ENCODE measurements around the gene SLC35B1.

Gene SLC35B1

DNA sequence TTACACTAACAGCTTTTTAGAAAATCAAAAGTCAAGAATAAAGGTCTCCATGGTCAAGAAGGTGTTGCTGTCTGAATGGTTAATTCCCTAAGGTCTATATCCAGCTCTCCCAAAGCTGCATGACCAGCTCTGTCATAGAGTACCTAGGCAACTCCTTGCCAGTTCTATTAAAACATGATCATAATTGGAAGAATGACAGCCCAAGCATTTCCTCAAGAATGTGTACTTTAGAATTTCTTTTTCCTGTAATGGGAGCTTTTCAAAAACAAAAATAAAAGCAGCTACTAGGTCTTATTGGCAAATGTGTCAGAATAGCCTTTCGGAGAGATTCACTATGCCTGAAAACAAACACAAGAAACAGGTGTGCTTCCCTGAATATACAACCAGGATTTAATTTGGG is 37.8 kb downstream of the SLC35B1 start:
- DNase-seq (ENCODE audit: low spot score), result no peak

DNA sequence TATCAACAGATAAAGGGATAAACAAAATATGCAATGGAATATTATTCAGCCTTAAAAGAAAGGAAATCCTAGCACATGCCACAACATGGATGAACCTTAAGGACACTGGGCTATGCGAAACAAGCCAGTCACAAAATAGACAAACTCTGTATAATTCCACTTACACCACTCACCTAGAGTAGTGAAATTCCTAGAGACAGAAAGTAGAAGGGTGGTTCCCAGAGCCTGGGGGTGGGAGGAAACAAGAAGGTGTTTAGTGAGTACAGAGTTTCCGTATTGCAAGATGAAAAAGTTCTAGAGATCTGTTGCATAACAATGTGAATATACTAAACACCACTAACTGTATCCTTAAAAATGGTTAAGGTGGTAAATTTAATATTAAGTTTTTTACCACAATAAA is 39.9 kb downstream of the SLC35B1 start:
- DNase-seq (ENCODE audit: low spot score), result no peak

DNA sequence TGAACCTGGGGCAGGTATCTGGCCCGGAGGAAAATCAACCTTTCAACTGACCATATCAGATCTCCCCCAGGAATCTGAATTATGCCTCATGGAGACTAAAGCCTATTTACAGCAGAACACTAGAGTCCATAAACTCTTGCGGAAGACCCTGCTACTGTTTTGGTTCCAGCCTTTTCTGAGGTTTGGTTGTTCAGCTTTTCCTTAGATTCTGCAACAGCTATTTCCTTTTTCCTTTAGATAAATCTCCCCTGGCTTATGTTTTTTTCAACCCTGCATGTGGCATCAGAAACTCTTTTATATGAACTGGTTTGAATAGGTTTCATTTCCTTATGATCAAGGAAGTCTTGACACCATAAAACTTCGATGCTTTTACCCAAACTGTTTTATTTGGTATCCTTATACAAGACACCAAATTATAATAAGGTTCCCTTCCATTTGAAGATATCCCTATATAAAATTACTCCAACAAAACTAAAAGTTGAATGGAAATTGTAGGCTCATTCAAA is 43.0 kb downstream of the SLC35B1 start:
- no peak for DNase-seq (ENCODE audit: low spot score)

DNA sequence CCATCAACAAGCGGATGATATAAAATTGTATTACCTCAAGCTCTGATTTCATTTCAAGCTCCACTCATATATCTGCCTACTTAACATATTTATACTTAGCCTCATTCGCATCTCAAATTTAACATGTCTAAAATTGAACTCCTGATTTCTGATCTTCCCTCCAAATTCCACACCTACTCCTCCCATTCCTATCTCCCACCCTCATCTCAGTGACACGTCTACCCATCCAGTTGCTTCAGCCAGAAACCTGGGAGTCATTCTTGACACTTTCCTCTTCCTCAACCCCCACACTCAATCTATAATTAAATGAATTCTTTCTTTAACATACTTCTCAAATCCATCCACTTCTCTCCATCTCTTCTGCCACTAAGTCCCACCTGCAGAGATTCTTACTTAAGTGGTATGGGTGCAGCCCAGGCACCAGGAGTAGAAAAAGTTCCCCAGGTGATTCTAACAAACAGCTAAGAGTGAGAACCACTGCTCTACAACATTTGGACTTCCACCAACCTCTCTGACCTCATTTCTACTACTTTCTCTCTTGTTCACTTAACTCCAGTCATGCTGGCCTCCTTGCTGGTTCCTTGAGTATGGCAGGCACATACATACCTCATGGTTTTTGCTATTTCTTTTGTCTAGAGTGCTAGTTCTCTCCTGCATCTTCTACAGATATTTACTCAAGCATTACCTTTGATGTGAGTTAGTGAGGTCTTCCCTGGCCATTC is 47.9 kb downstream of the SLC35B1 start:
- no peak for DNase-seq (ENCODE audit: low spot score)

DNA sequence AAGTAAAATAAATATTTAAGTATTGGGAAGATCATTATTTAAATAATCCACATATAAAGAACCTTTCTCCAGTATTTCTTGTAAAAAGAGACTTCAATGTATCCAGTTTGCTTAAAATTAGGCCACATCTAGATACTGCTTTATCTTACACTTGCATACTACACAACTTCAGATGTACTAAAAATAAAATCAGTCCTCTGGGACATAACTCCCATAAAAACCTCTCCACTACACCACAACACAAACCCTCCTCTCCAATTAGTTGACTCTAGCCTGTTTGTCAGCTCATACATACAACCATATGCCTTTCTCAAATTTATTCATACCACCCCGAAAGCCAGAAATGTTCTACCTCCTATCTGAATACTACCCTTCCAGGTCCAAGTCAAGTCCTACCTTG is 51.5 kb downstream of the SLC35B1 start:
- DNase-seq (ENCODE audit: low spot score), result no peak
